Trophoblast cell (in vitro differentiated cells and primary cell): ENCODE data around the gene PFDN2.

ENCODE experiments used
- DNase-seq, 2 donors: peaks; one replicate each; pipeline ENCODE4 v3.0.0-alpha.2; 2016
- H2AFZ ChIP-seq: 2 replicates; pipeline ENCODE4 v1.6.1; 2013; ENCODE audit warnings: low read length, moderate library complexity, mild to moderate bottlenecking; ENCODE audit not compliant: insufficient read depth, poor library complexity
- H2AK5ac ChIP-seq: 2 replicates; pipeline ENCODE4 v1.6.1; 2013; ENCODE audit warnings: mild to moderate bottlenecking, low read length
- H2BK120ac ChIP-seq: 2 replicates; pipeline ENCODE4 v1.6.1; 2013; ENCODE audit warnings: low read length, mild to moderate bottlenecking, moderate library complexity; ENCODE audit not compliant: insufficient read depth, poor library complexity
- H2BK12ac ChIP-seq: 2 replicates; pipeline ENCODE4 v1.6.1; 2013; ENCODE audit warnings: mild to moderate bottlenecking, low read length, moderate library complexity
- H2BK5ac ChIP-seq: 2 replicates; pipeline ENCODE4 v1.6.1; 2013; ENCODE audit warnings: low read length, low read depth, moderate library complexity, mild to moderate bottlenecking; ENCODE audit not compliant: poor library complexity
- H3K14ac ChIP-seq: 2 replicates; pipeline ENCODE4 v1.6.1; 2013; ENCODE audit warnings: mild to moderate bottlenecking, low read length
- H3K18ac ChIP-seq: 2 replicates; pipeline ENCODE4 v1.6.1; 2013; ENCODE audit warnings: mild to moderate bottlenecking, low read length
- H3K23ac ChIP-seq: 2 replicates; pipeline ENCODE4 v1.6.1; 2013; ENCODE audit warnings: low read length
- H3K27ac ChIP-seq: 2 replicates; pipeline ENCODE4 v1.5.1; 2013; ENCODE audit warnings: low read depth, mild to moderate bottlenecking, inconsistent platforms, low read length, moderate library complexity
- H3K27me3 ChIP-seq: 2 replicates; pipeline ENCODE4 v1.6.1; 2013; ENCODE audit warnings: inconsistent platforms, mild to moderate bottlenecking, low read length, moderate library complexity; ENCODE audit not compliant: insufficient read depth
- H3K36me3 ChIP-seq, 2 experiments: 1 replicate in 1 of 2; 2 replicates in 1 of 2; pipeline ENCODE4 v1.6.1; 2013; ENCODE audit warnings: low read length in 2 of 2, mild to moderate bottlenecking in 2 of 2, moderate library complexity in 1 of 2; ENCODE audit not compliant: insufficient read depth in 2 of 2, control insufficient read depth in 1 of 2
- H3K4ac ChIP-seq: 2 replicates; pipeline ENCODE4 v1.6.1; 2013; ENCODE audit warnings: low read depth, mild to moderate bottlenecking, low read length, moderate library complexity
- H3K4me1 ChIP-seq, 2 experiments: 1 replicate in 1 of 2; 2 replicates in 1 of 2; pipeline ENCODE4 v1.6.1; 2013; ENCODE audit warnings: low read length in 2 of 2, mild to moderate bottlenecking in 2 of 2, moderate library complexity in 1 of 2; ENCODE audit not compliant: insufficient read depth in 2 of 2, control insufficient read depth in 1 of 2
- H3K4me2 ChIP-seq: 2 replicates; pipeline ENCODE4 v1.6.1; 2013; ENCODE audit warnings: inconsistent platforms, mild to moderate bottlenecking, low read length, moderate library complexity
- H3K4me3 ChIP-seq: 2 replicates; pipeline ENCODE4 v1.5.1; 2013; ENCODE audit warnings: mild to moderate bottlenecking, low read depth, low read length, inconsistent platforms
- H3K79me1 ChIP-seq: one replicate; pipeline ENCODE4 v1.6.1; 2013; ENCODE audit warnings: low read length
- H3K79me2 ChIP-seq: 2 replicates; pipeline ENCODE4 v1.6.1; 2013; ENCODE audit warnings: low read length, mild to moderate bottlenecking; ENCODE audit not compliant: control insufficient read depth, insufficient read depth, poor library complexity
- H3K9ac ChIP-seq: 2 replicates; pipeline ENCODE4 v1.6.1; 2013; ENCODE audit warnings: mild to moderate bottlenecking, low read length
- H3K9me3 ChIP-seq: 2 replicates; pipeline ENCODE4 v1.6.1; 2013; ENCODE audit warnings: low read depth, mild to moderate bottlenecking, control low read depth, inconsistent platforms, low read length; ENCODE audit not compliant: insufficient read depth
- H4K12ac ChIP-seq: 2 replicates; pipeline ENCODE4 v1.6.1; 2013; ENCODE audit warnings: low read depth, mild to moderate bottlenecking, low read length, moderate library complexity
- H4K8ac ChIP-seq: 2 replicates; pipeline ENCODE4 v1.6.1; 2013; ENCODE audit warnings: low read depth, mild to moderate bottlenecking, low read length, moderate library complexity
- H4K91ac ChIP-seq: one replicate; pipeline ENCODE4 v1.6.1; 2013; ENCODE audit warnings: low read depth, mild to moderate bottlenecking, low read length, moderate library complexity
- WGBS: extraction: QIAGEN DNeasy Blood & Tissue Kit; methylation state at CpG from one replicate; pipeline ENCODE4 v1.1.7; 2013; ENCODE audit warnings: missing lambda C conversion rate; ENCODE audit not compliant: insufficient read length, insufficient coverage; ENCODE audit errors: extremely low coverage; 5-methylcytosine and 5-hydroxymethylcytosine counted together

Gene PFDN2

GRCh38 chr1:161054805-161055204 lies 63.0 kb downstream of the PFDN2 start:
- peaks cover 2 to 4% of the 10 kb centered on the region in 2 experiments for H3K4me1 ChIP-seq
- H3K4ac ChIP-seq, result no peak overlapping the region
- H4K12ac ChIP-seq, result no peak overlapping the region
- no peak for DNase-seq
- H3K14ac ChIP-seq, result no peak overlapping the region
- H4K91ac ChIP-seq, result no peak overlapping the region
- WGBS, result no CpG with 5 or more reads among the region's 7 CpGs
- H3K27me3 ChIP-seq, result no peaks in the 10 kb centered on the region
- H3K9me3 ChIP-seq, result peaks cover 2% of the 10 kb centered on the region
- H3K79me1 ChIP-seq, result no peaks in the 10 kb centered on the region
- no peak overlapping the region for H3K23ac ChIP-seq
- H3K36me3 ChIP-seq, result peaks cover 0 to 4% of the 10 kb centered on the region in 2 experiments
- H3K79me2 ChIP-seq, result no peaks in the 10 kb centered on the region
- no peak overlapping the region for H3K4me3 ChIP-seq
- no peak overlapping the region for H2AK5ac ChIP-seq
- H3K18ac ChIP-seq, result no peak overlapping the region
- H2AFZ ChIP-seq, result no peak overlapping the region
- no peak overlapping the region for H3K9ac ChIP-seq
- no peak overlapping the region for H2BK12ac ChIP-seq
- H4K8ac ChIP-seq, result no peak overlapping the region
- H2BK120ac ChIP-seq, result no peak overlapping the region
- H3K4me2 ChIP-seq, result no peak overlapping the region
- H3K27ac ChIP-seq, result no peak overlapping the region
- no peak overlapping the region for H2BK5ac ChIP-seq

- H3K4me1 ChIP-seq, result peaks cover 2 to 4% of the 10 kb centered on the region in 2 experiments
- H3K9me3 ChIP-seq, result peaks cover 5% of the 10 kb centered on the region
- no peak overlapping the region for H3K14ac ChIP-seq
- whole genome bisulfite sequencing, result no CpG with 5 or more reads among the region's 4 CpGs
- no peak overlapping the region for H3K27ac ChIP-seq
- no peaks in the 10 kb centered on the region for H3K27me3 ChIP-seq
- H3K9ac ChIP-seq, result no peak overlapping the region
- H2BK120ac ChIP-seq, result no peak overlapping the region
- H2AK5ac ChIP-seq, result no peak overlapping the region
- H3K36me3 ChIP-seq, result peaks cover 0 to 4% of the 10 kb centered on the region in 2 experiments
- no peak overlapping the region for H3K23ac ChIP-seq
- no peak overlapping the region for H3K4me2 ChIP-seq
- no peak overlapping the region for H2AFZ ChIP-seq
- no peaks in the 10 kb centered on the region for H3K79me2 ChIP-seq
- H3K4me3 ChIP-seq, result no peak overlapping the region
- H4K8ac ChIP-seq, result no peak overlapping the region
- no peak overlapping the region for H2BK12ac ChIP-seq
- H3K4ac ChIP-seq, result no peak overlapping the region
- H2BK5ac ChIP-seq, result no peak overlapping the region
- no peak overlapping the region for H4K91ac ChIP-seq
- no peaks in the 10 kb centered on the region for H3K79me1 ChIP-seq
- H3K18ac ChIP-seq, result no peak overlapping the region
- no peak overlapping the region for H4K12ac ChIP-seq
- DNase-seq, result no peak
Measured at GRCh38 chr1:161054232-161054631, 63.6 kb downstream of the PFDN2 start.

GRCh38 chr1:161052899-161053298 lies 64.9 kb downstream of the PFDN2 start:
- Histone ChIP-seq H2BK5ac (no peak overlapping the region), H3K14ac (no peak overlapping the region), H2AK5ac (no peak overlapping the region), H3K27ac (no peak overlapping the region), H2BK12ac (no peak overlapping the region), H4K8ac (no peak overlapping the region), H3K4me2 (no peak overlapping the region), H3K79me1 (no peaks in the 10 kb centered on the region), H3K4me1 (peaks cover 2 to 4% of the 10 kb centered on the region in 2 experiments), H4K12ac (no peak overlapping the region), H3K4me3 (no peak overlapping the region), H3K36me3 (peaks cover 0 to 4% of the 10 kb centered on the region in 2 experiments), H3K9me3 (peaks cover 14% of the 10 kb centered on the region), H3K4ac (no peak overlapping the region), H2BK120ac (no peak overlapping the region), H3K79me2 (no peaks in the 10 kb centered on the region), H3K18ac (no peak overlapping the region), H3K23ac (no peak overlapping the region), H3K9ac (no peak overlapping the region), H2AFZ (no peak overlapping the region), H3K27me3 (no peaks in the 10 kb centered on the region), H4K91ac (no peak overlapping the region)
- WGBS, result no CpG with 5 or more reads among the region's 3 CpGs
- no peak for DNase-seq

- Histone ChIP-seq H3K18ac (no peak overlapping the region), H3K79me1 (peaks cover 3% of the 10 kb centered on the region), H4K12ac (no peak overlapping the region), H3K4me2 (no peak overlapping the region), H2BK12ac (no peak overlapping the region), H3K23ac (no peak overlapping the region), H2AK5ac (no peak overlapping the region), H3K9me3 (peaks cover 16% of the 10 kb centered on the region), H3K79me2 (no peaks in the 10 kb centered on the region), H2AFZ (no peak overlapping the region), H3K4ac (no peak overlapping the region), H3K14ac (no peak overlapping the region), H3K4me1 (peaks cover 3 to 4% of the 10 kb centered on the region in 2 experiments), H2BK120ac (peak overlapping the region; percentile 4), H3K27ac (no peak overlapping the region), H4K8ac (no peak overlapping the region), H3K9ac (no peak overlapping the region), H2BK5ac (no peak overlapping the region), H4K91ac (peak overlapping the region; percentile 37), H3K36me3 (peaks cover 0 to 4% of the 10 kb centered on the region in 2 experiments), H3K4me3 (no peak overlapping the region), H3K27me3 (no peaks in the 10 kb centered on the region)
- no peak for DNase-seq
- no CpG with 5 or more reads among the region's 10 CpGs for WGBS
Measured at GRCh38 chr1:161051219-161051618, 66.6 kb downstream of the PFDN2 start.
